ENCODE data around the gene IL17RA.

- TF ChIP-seq CTCF (IDR thresholded peaks at IDR 0.05; ENCODE audit: low read depth, low read length, missing input control) = no peak
- TF ChIP-seq RXRA (IDR thresholded peaks at IDR 0.05) = no peak
Observed at GRCh38 chr22:17110791-17111550, 26.2 kb downstream of the IL17RA start.
